ENCODE data around the gene LRCH1. TPM values are rescaled to one million over a fixed set of nuclear protein-coding genes. Genes with fewer than 3 reads are reported as not detected.
A peak's percentile ranks its signal among the peaks of the same experiment; 100 is the strongest.

LRCH1 gene
- total RNA-seq, 4 donors from 2014 or later = 17.2 to 25.7 (median 21.9) TPM

DNA sequence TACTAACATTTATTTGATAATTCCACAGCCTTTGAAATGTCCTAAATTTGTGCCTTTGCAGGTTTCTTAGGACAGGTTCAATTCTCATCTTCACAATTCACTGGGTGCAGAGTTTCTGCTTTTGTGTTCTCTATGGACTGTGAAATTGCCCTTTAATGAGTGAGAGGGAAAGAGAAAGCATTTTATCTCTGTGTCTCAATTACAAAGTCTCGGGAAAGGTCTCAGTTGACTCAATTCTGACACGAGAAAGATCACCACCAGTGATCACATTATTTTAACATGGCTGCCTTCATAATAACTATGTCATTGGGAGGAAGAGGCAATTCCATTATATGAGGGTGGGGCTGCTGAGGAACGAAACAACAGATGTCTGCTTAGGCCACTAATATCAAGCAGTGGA, 26.2 kb upstream of the LRCH1 start:
- Histone ChIP-seq H3K9me3 (no peaks in the 10 kb centered on the region), H3K27me3 (no peaks in the 10 kb centered on the region), H3K4me3 (no peak overlapping the region), H3K27ac (no peak overlapping the region), H3K36me3 (no peaks in the 10 kb centered on the region), H3K4me1 (peaks cover 0 to 41% (median 7%) of the 10 kb centered on the region in 4 donors)
- DNase-seq (ENCODE audit: low spot score in 2 of 2) = no peak
- 66 to 67% methylated on average over 3 of the region's 3 CpGs for WGBS, 2 donors
- TF ChIP-seq, protein P1, sequence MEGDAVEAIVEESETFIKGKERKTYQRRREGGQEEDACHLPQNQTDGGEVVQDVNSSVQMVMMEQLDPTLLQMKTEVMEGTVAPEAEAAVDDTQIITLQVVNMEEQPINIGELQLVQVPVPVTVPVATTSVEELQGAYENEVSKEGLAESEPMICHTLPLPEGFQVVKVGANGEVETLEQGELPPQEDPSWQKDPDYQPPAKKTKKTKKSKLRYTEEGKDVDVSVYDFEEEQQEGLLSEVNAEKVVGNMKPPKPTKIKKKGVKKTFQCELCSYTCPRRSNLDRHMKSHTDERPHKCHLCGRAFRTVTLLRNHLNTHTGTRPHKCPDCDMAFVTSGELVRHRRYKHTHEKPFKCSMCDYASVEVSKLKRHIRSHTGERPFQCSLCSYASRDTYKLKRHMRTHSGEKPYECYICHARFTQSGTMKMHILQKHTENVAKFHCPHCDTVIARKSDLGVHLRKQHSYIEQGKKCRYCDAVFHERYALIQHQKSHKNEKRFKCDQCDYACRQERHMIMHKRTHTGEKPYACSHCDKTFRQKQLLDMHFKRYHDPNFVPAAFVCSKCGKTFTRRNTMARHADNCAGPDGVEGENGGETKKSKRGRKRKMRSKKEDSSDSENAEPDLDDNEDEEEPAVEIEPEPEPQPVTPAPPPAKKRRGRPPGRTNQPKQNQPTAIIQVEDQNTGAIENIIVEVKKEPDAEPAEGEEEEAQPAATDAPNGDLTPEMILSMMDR (IDR thresholded peaks at IDR 0.05) = no peak
- TF ChIP-seq POLR2A (IDR thresholded peaks at IDR 0.05) (no peak), EP300 (IDR thresholded peaks at IDR 0.05) (no peak)

DNA sequence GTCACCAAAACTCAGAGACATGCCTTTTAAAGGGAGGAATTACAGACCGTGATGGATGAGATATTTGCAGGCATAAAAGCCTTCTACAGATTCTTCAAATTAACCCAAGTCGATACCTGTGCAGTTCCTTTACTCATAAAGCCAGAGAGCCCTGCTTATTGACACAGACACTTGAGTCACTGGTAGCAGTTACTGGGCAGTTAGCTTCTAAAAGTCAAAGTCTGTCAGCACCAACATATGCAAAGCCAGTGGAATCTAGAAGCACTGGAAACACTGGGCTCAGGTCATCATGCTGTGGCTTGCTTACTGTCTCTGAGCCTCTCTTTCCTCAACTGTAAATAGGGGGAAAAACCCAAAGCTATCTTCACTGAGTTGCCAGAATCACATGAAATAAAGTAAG, 25.7 kb upstream of the LRCH1 start:
- Histone ChIP-seq H3K27ac (no peak overlapping the region), H3K36me3 (no peaks in the 10 kb centered on the region), H3K9me3 (no peaks in the 10 kb centered on the region), H3K27me3 (no peaks in the 10 kb centered on the region), H3K4me3 (no peak overlapping the region), H3K4me1 (peaks cover 0 to 38% (median 5%) of the 10 kb centered on the region in 4 donors)
- no peak for TF ChIP-seq EP300 (IDR thresholded peaks at IDR 0.05)
- TF ChIP-seq POLR2A (IDR thresholded peaks at IDR 0.05) = no peak
- TF ChIP-seq, protein P1 (IDR thresholded peaks at IDR 0.05) = no peak
- 49 to 78% methylated on average over 2 of the region's 2 CpGs for WGBS, 2 donors
- no peak for DNase-seq (ENCODE audit: low spot score in 2 of 2)

DNA sequence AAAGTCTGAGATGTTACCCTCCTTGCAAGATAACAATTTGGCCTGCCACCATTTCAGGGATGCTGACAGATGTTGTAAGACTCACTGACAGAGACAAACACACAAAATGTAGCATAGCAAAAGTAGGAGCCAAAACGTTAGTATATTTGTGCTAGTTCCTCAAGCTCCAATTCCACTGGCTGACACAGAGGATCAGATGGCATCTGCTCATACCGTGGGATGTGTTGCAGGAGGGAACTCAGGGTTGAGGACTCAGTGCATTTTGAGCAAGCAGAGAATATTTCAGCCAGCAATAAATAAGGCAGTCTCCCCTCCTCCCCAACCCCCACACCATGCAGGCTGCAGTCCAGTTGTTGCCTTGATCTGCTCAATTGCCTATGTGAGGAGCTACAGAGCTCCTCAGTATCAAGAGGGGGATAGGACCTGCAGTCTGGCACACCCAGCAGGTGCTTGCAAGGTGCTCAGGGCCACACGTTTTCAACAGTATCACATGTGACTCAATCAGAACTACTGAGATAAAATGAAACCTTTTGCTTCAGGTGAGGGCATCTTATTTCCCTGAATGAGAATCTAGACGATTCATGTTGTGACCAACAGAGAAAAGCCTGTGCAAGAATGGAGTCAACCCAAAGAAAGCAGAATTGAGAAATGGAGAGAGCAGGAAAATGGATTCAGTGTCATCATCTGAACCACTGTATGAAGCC, 23.6 kb upstream of the LRCH1 start:
- DNase-seq (ENCODE audit: low spot score in 2 of 2) = no peak
- no peak overlapping the region for H3K27ac ChIP-seq
- peaks cover 0 to 16% (median 0%) of the 10 kb centered on the region in 4 donors for H3K4me1 ChIP-seq
- H3K27me3 ChIP-seq = no peaks in the 10 kb centered on the region
- no peak overlapping the region for H3K4me3 ChIP-seq
- TF ChIP-seq EP300 (IDR thresholded peaks at IDR 0.05) (no peak), POLR2A (IDR thresholded peaks at IDR 0.05) (no peak)
- TF ChIP-seq, protein P1 (IDR thresholded peaks at IDR 0.05) = no peak
- WGBS, 2 donors = 66 to 76% methylated on average over 4 of the region's 4 CpGs
- no peaks in the 10 kb centered on the region for H3K9me3 ChIP-seq
- no peaks in the 10 kb centered on the region for H3K36me3 ChIP-seq

DNA sequence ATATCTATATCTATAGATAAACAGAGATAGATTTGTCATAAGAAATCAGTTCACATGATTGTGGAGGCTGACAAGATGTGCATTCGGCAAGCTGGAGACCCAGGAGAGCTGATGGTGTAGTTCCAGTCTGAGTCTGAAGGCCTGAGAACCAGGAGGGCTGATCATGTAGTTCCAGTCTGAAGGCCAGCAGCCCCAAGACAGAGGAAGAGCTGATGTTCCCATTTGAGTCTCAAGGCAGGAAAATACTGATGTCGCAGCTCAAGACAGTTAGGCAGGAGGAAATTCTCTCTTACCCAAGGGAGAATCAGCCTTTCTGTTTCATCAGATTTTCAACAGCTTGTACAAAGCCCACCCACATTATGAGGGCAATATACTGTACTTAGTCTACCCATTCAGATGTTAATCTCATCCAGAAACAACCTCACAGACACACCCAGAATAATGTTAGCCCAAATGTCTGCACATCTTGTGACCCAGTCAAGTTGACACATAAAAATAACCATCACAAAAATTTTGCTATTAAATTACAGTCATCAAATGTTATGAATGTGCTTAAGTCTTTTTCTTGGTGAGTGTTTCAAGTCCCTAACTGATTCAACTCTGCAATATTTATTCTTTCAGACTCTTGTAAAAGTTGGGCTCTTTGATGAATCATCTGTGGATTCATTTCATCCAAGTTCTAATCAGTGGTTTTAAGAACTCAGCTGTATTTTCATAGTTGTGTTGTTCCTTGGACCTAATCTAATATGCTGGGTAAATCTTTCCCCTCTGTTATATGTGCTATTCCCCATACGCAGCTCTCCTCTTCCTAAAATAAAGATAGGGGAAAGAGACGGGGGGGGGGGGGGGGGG, 22.7 kb upstream of the LRCH1 start:
- H3K4me3 ChIP-seq = no peak overlapping the region
- no peaks in the 10 kb centered on the region for H3K27me3 ChIP-seq
- 43 to 44% methylated on average over 4 of the region's 4 CpGs for WGBS, 2 donors
- no peaks in the 10 kb centered on the region for H3K9me3 ChIP-seq
- H3K36me3 ChIP-seq = no peaks in the 10 kb centered on the region
- TF ChIP-seq POLR2A (IDR thresholded peaks at IDR 0.05) = no peak
- TF ChIP-seq EP300 (IDR thresholded peaks at IDR 0.05) = no peak
- TF ChIP-seq, protein P1 (IDR thresholded peaks at IDR 0.05) = no peak
- H3K27ac ChIP-seq = peak overlapping the region in 1 of 4 donors; percentile 19
- DNase-seq (ENCODE audit: low spot score in 2 of 2) = no peak
- peaks cover 0 to 12% (median 0%) of the 10 kb centered on the region in 4 donors for H3K4me1 ChIP-seq

DNA sequence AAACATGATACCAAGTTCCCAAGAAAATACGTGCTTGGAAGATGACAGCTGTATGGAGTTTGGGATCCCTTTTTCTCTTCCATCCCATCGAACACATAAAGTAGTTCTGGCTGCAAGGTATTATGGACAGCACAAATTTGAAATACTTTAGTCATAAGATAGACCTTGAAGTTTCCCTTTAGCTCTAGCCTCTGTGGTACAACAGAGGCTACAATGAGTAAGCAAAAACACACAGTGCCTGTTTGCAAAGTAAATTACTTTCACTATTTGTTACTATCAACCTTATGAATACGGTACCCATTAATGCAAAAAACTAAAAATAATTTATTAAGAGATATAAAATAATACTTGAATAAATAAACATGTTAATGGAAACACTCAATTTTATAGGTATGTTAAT, 21.0 kb upstream of the LRCH1 start:
- Histone ChIP-seq H3K4me3 (no peak overlapping the region), H3K9me3 (no peaks in the 10 kb centered on the region), H3K27me3 (no peaks in the 10 kb centered on the region), H3K36me3 (no peaks in the 10 kb centered on the region), H3K27ac (no peak overlapping the region), H3K4me1 (peaks cover 0 to 12% (median 0%) of the 10 kb centered on the region in 4 donors)
- 83 to 88% methylated on average over 3 of the region's 3 CpGs for WGBS, 2 donors
- DNase-seq (ENCODE audit: low spot score in 2 of 2) = no peak
- TF ChIP-seq, protein P1 (IDR thresholded peaks at IDR 0.05) = no peak
- TF ChIP-seq POLR2A (IDR thresholded peaks at IDR 0.05) (no peak), EP300 (IDR thresholded peaks at IDR 0.05) (no peak)
